Tibial nerve (tissue), 4 donors: ENCODE data around the gene CCDC144A.
"Not testable (repeated sequence)": the region's sequence is repeated elsewhere in the genome, so short reads cannot be mapped to it uniquely, and the experiment has no call there.

ENCODE experiments used
- EP300 ChIP-seq, 2 donors: sonication (generic); formaldehyde crosslinking; IDR thresholded peaks; one replicate each; pipeline ENCODE4 v1.6.1; 2017; ENCODE audit warnings: antibody characterized with exemption in 2 of 2, mild to moderate bottlenecking in 1 of 2
- POLR2A ChIP-seq, 2 donors: fragments of 450-650 bp; IDR thresholded peaks; one replicate each; pipeline ENCODE4 v1.6.1; 2017; ENCODE audit warnings: antibody characterized with exemption in 2 of 2, mild to moderate bottlenecking in 2 of 2, moderate library complexity in 2 of 2
- TF ChIP-seq, protein P1 (sequence below), 5 experiments: fragments of 200-600 bp in 3 of 5; fragments of 450-650 bp in 2 of 5; sonication (generic) in 3 of 5; IDR thresholded peaks; one replicate each; pipeline ENCODE4 v1.5.1; 2016 to 2019; ENCODE audit warnings: antibody characterized with exemption in 5 of 5, mild to moderate bottlenecking in 3 of 5, moderate library complexity in 2 of 5

DNA sequence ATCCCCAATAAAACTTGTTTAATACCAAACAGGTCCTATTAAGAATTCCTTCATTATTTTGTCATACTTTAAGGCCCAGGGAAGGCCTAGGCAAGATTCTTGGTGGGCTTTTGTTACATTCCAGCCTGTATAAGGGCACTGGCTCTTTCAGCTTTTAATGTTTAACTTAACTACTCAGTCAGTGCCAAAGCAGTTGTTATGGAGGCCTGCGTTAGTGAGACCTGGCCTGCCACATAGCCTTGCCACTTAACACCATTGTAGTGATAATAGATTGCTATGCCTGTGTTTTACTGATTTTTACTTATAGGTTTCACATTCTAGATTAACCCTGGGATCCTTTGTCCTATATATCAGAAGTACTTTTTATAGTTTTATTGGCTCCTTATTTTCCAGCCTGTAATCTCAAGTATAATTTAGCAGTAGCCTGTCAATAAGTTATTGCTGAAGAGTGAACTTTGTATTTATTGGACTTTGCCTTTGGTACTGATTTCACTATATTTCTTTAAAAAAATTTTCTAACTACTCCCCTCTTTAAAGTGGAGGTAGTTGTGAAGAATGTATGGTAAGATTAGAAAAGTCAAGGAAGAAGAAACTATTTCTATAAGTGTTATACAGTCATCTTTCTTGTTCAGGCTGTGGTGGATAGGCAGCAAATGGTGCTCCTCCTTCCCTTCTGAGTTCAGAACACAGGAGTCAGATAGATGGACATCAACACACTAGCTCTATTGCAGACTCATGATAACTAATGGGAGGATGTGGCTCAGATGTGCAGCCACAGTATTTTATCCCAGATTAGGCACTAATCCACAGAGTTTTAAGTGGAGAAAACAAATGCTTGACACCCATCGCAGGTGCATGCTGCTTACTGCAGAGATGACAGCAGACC lies 78.5 kb downstream of the CCDC144A start:
- TF ChIP-seq, protein P1, sequence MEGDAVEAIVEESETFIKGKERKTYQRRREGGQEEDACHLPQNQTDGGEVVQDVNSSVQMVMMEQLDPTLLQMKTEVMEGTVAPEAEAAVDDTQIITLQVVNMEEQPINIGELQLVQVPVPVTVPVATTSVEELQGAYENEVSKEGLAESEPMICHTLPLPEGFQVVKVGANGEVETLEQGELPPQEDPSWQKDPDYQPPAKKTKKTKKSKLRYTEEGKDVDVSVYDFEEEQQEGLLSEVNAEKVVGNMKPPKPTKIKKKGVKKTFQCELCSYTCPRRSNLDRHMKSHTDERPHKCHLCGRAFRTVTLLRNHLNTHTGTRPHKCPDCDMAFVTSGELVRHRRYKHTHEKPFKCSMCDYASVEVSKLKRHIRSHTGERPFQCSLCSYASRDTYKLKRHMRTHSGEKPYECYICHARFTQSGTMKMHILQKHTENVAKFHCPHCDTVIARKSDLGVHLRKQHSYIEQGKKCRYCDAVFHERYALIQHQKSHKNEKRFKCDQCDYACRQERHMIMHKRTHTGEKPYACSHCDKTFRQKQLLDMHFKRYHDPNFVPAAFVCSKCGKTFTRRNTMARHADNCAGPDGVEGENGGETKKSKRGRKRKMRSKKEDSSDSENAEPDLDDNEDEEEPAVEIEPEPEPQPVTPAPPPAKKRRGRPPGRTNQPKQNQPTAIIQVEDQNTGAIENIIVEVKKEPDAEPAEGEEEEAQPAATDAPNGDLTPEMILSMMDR (IDR thresholded peaks at IDR 0.05), result not testable (repeated sequence)
- TF ChIP-seq POLR2A, EP300 (IDR thresholded peaks at IDR 0.05): not testable (repeated sequence)
